Measurements from ENCODE around the gene KLLN. TPM values are rescaled to one million over a fixed set of nuclear protein-coding genes. Genes with fewer than 3 reads are reported as not detected.

KLLN gene
- total and polyA plus RNA-seq, 2 of the 13 experiments (the other 11 are each of a cell fraction or from before 2014, with no cell fraction given): 0.08 to 0.44 TPM

- TF ChIP-seq JUNB (CRISPR knock-in tag; IDR thresholded peaks at IDR 0.05; ENCODE audit: borderline replicate concordance) (no peak), HOXA5 (CRISPR knock-in tag; IDR thresholded peaks at IDR 0.05) (no peak), POGK (CRISPR knock-in tag; conservative IDR thresholded peaks at IDR 0.05) (peak; percentile 32; the same call in 1 of the 2 replicates), ZNF773 (CRISPR knock-in tag; IDR thresholded peaks at IDR 0.05; ENCODE audit: borderline replicate concordance) (0 out of 2 replicates have a peak, but pooled peaks have one; percentile 59), SRSF1 (optimal IDR thresholded peaks at IDR 0.05; ENCODE audit: low read depth, low read length) (no peak), MAX (IDR thresholded peaks at IDR 0.05) (peak; percentile 46; the same call in 1 of the 2 replicates), ZNF414 (CRISPR knock-in tag; IDR thresholded peaks at IDR 0.05) (no peak), TSC22D2 (CRISPR knock-in tag; IDR thresholded peaks at IDR 0.05; ENCODE audit: borderline replicate concordance) (no peak), ZC3H4 (CRISPR knock-in tag; IDR thresholded peaks at IDR 0.05; ENCODE audit: borderline replicate concordance) (no peak), RFXAP (CRISPR knock-in tag; IDR thresholded peaks at IDR 0.05; ENCODE audit: borderline replicate concordance) (peak; percentile 76; the same call in 1 of the 2 replicates), CREB3 (CRISPR knock-in tag; IDR thresholded peaks at IDR 0.05) (no peak; the same call in 1 of the 2 replicates), SNAPC2 (CRISPR knock-in tag; IDR thresholded peaks at IDR 0.05) (no peak), HBP1 (CRISPR knock-in tag; IDR thresholded peaks at IDR 0.05; ENCODE audit: low read depth) (no peak), MTF1 (CRISPR knock-in tag; IDR thresholded peaks at IDR 0.05) (peak; percentile 37; the same call in 1 of the 2 replicates), NFKBIZ (CRISPR knock-in tag; IDR thresholded peaks at IDR 0.05) (no peak), ZNF850 (CRISPR knock-in tag; conservative IDR thresholded peaks at IDR 0.05) (no peak), THRA (CRISPR knock-in tag; IDR thresholded peaks at IDR 0.05; ENCODE audit: borderline replicate concordance) (peak; percentile 87), ZBTB39 (CRISPR knock-in tag; IDR thresholded peaks at IDR 0.05) (no peak)
Measured at GRCh38 chr10:87817609-87818504, 45.5 kb downstream of the KLLN start, which contains the start of gene ATAD1 (continued).

All from HepG2 (cell line).